Hepatocyte (in vitro differentiated cells): ENCODE results near the gene TOP2A.

Source experiments
- CTCF ChIP-seq: fragments of 200-600 bp; sonication (generic); IDR thresholded peaks from 2 replicates; pipeline ENCODE4 v1.5.1; 2016; ENCODE audit warnings: antibody characterized with exemption, mild to moderate bottlenecking; ENCODE audit not compliant: poor library complexity
- EZH2 ChIP-seq: fragments of 200-600 bp; sonication (generic); IDR thresholded peaks from 2 replicates; pipeline ENCODE4 v1.6.1; 2016; ENCODE audit warnings: antibody characterized with exemption, mild to moderate bottlenecking, borderline replicate concordance
- EZH2phosphoT487 ChIP-seq: fragments of 200-600 bp; sonication (generic); IDR thresholded peaks from one replicate; pipeline ENCODE4 v1.6.1; 2018; ENCODE audit warnings: antibody characterized with exemption, mild to moderate bottlenecking, low read depth, moderate library complexity; ENCODE audit not compliant: unreplicated experiment, severe bottlenecking

GRCh38 chr17:40436636-40437035 is 18.9 kb upstream of the TOP2A start:
- TF ChIP-seq CTCF (no peak), EZH2 (no peak), EZH2phosphoT487 (no peak)
